Subcutaneous adipose tissue (tissue), 4 donors: Measurements from ENCODE around the gene GPBP1L1. TPM values are rescaled to one million over a fixed set of nuclear protein-coding genes. Genes with fewer than 3 reads are reported as not detected.

ENCODE experiments used
- CTCF ChIP-seq: fragments of 450-650 bp; IDR thresholded peaks from one replicate; pipeline ENCODE4 v1.5.1; 2016; ENCODE audit warnings: low read depth, mild to moderate bottlenecking, control low read depth, antibody characterized with exemption, moderate library complexity
- total RNA-seq, 4 donors: library from RNA; depleted of rRNA; stranded (reverse); fragments of >200 nt; gene quantifications; one replicate each; pipeline ENCODE4 v1.1.0, GENCODE V29; 2016

GPBP1L1 gene
- total RNA-seq, 4 donors from 2014 or later = 85.3 to 124 (median 109) TPM

DNA sequence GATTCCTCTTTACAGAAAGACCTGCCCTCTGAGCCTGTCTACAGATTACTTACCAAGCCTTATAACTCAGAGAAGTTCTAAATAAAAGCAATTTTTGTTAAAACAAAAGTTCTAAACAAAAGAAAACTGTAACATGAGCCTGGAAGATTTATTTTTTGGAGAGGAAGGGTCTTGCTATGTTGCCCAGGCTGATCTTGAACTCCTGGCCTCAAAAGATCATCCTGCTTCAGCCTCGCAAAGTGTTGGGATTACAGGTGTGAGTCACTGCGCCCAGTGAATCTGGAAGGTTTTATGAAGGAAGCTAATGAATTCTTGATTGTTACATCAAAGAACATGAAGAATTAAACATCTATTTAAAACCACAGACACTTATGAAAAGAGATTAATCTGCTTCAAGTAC lies 27.1 kb downstream of the GPBP1L1 start:
- no peak for TF ChIP-seq CTCF

- TF ChIP-seq CTCF = no peak
These were observed 28.2 kb downstream of the GPBP1L1 start for GRCh38 chr1:45658171-45658570.

DNA sequence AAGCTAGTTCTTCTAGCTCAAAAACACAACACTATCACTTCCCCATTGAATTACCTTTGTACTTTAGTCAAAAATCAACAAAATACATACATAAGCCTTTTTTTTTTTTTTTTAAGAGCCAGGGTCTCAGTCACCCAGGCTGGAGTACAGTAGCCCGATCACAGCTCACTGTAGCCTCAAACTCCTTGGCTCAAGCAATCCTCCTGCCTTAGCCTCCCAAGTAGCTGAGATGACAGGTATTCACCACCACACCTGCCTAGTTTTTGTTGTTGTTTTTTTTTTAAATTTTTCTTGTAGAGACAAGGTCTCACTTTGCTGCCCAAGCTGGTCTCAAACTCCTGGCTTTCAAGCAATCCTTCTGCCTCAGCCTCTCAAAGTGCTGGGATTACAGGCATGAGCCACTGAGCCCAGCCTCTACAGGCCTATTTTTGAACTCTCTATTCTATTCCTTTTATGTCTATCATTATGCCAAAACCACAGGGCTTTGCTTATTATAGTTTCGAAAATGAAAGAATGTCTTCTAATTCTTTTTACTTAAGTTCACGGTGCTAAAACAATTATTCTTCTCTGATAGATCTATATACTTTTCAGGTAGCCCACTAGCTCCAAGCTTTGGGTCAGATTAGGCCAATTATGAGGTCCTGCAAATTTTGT lies 29.6 kb downstream of the GPBP1L1 start:
- TF ChIP-seq CTCF = no peak

GRCh38 chr1:45654540-45655280 lies 31.6 kb downstream of the GPBP1L1 start:
- TF ChIP-seq CTCF = no peak

- TF ChIP-seq CTCF = no peak
These were observed 38.9 kb downstream of the GPBP1L1 start for GRCh38 chr1:45647248-45648021.

DNA sequence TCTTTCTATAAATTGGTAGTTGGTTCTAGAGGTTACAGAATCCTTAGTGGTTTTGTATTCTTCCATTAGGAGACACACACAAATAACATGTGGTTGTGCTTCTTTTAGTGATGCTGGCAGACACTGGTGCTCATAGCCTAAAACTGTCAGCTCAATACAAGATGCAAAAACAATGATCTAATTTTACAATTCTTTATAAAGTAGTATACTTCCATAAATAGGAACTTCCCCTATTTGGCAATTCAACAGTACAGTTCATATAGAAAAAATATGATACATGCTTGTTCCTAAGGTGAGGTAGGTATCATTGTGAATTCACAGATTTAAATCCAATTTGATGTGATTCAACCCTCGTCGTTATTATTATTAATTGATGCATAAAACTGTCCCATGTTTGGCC lies 41.7 kb downstream of the GPBP1L1 start:
- TF ChIP-seq CTCF = no peak

GRCh38 chr1:45643978-45644377 lies 42.4 kb downstream of the GPBP1L1 start:
- no peak for TF ChIP-seq CTCF
